HepG2 (cell line): ENCODE results near the gene GRIN3B. TPM values are rescaled to one million over a fixed set of nuclear protein-coding genes. Genes with fewer than 3 reads are reported as not detected.
A peak's percentile ranks its signal among the peaks of the same experiment; 100 is the strongest.

Source experiments
- JUN ChIP-seq: sonication (generic); formaldehyde crosslinking; IDR thresholded peaks from 2 replicates; pipeline ENCODE4 v1.4.0; 2020; ENCODE audit warnings: mild to moderate bottlenecking, missing genetic modification reagents
- MED13 ChIP-seq: sonication (generic); formaldehyde crosslinking; IDR thresholded peaks from 2 replicates; pipeline ENCODE4 v1.5.0; 2020; ENCODE audit warnings: missing genetic modification reagents
- PRDM15 ChIP-seq: sonication (generic); formaldehyde crosslinking; IDR thresholded peaks from 2 replicates; pipeline ENCODE4 v1.4.0; 2020; ENCODE audit warnings: missing genetic modification reagents
- TEAD3 ChIP-seq: optimal IDR thresholded peaks from 2 replicates; pipeline ENCODE3; 2016; ENCODE audit warnings: borderline replicate concordance
- ZNF431 ChIP-seq: sonication (generic); formaldehyde crosslinking; IDR thresholded peaks from 2 replicates; pipeline ENCODE4 v1.9.0; 2022; ENCODE audit warnings: missing genetic modification reagents, low read depth, mild to moderate bottlenecking, borderline replicate concordance
- ZNF432 ChIP-seq: sonication (generic); formaldehyde crosslinking; IDR thresholded peaks from 2 replicates; pipeline ENCODE4 v1.5.0; 2020; ENCODE audit warnings: missing genetic modification reagents, mild to moderate bottlenecking, borderline replicate concordance
- ZNF441 ChIP-seq: sonication (generic); formaldehyde crosslinking; IDR thresholded peaks from 2 replicates; pipeline ENCODE4 v1.7.0; 2021; ENCODE audit warnings: missing genetic modification reagents, borderline replicate concordance
- ZNF709 ChIP-seq: sonication (generic); formaldehyde crosslinking; IDR thresholded peaks from 2 replicates; pipeline ENCODE4 v1.5.0; 2020; ENCODE audit warnings: mild to moderate bottlenecking, missing genetic modification reagents
- ZNF781 ChIP-seq: sonication (generic); formaldehyde crosslinking; IDR thresholded peaks from 2 replicates; pipeline ENCODE4 v1.5.1; 2020; ENCODE audit warnings: borderline replicate concordance, mild to moderate bottlenecking, missing genetic modification reagents; ENCODE audit errors: not compliant biosample characterization
- polyA plus RNA-seq, 8 experiments: library from polyadenylated mRNA; depleted of rRNA in 3 of 8; stranded (reverse) in 7 of 8; unstranded in 1 of 8; fragments of >200 nt; fragmentation: Illumina TruSeq in 4 of 8; extraction: Trizol in 4 of 8; gene quantifications; 2 replicates each; pipeline versions ENCODE4 v1.2.1 to v1.2.3, GENCODE V29; 2011 to 2016; ENCODE audit warnings: low read depth in 4 of 8, missing spikeins in 1 of 8, mixed read lengths in 1 of 8; ENCODE audit not compliant: insufficient read depth in 1 of 8
- total RNA-seq, 5 experiments: library from RNA; depleted of rRNA; stranded (reverse); fragments of >200 nt; fragmentation: Illumina TruSeq; extraction: Trizol; gene quantifications; 2 replicates each; pipeline ENCODE4 v1.2.3, GENCODE V29; 2016; ENCODE audit warnings: low read depth in 1 of 5
- TF ChIP-seq, protein P1 (sequence below): sonication (generic); formaldehyde crosslinking; IDR thresholded peaks from 2 replicates; pipeline ENCODE4 v1.4.0; 2020; ENCODE audit warnings: missing genetic modification reagents
- TF ChIP-seq, protein P2 (sequence below): sonication (generic); formaldehyde crosslinking; IDR thresholded peaks from 2 replicates; pipeline ENCODE4 v1.5.1; 2020; ENCODE audit warnings: mild to moderate bottlenecking, missing genetic modification reagents, moderate library complexity
- TF ChIP-seq, protein P3 (sequence below): sonication (generic); formaldehyde crosslinking; IDR thresholded peaks from 2 replicates; pipeline ENCODE4 v1.4.0; 2020; ENCODE audit warnings: missing genetic modification reagents
- TF ChIP-seq, protein P4 (sequence below): sonication (generic); formaldehyde crosslinking; conservative IDR thresholded peaks from 2 replicates; pipeline ENCODE4 v1.4.0; 2020; ENCODE audit warnings: missing genetic modification reagents

The GRIN3B gene
- total and polyA plus RNA-seq, 2 of the 13 experiments (the other 11 are each of a cell fraction or from before 2014, with no cell fraction given), result 0.07 to 0.20 TPM

- TF ChIP-seq ZNF441 (CRISPR knock-in tag) (no peak), ZNF432 (CRISPR knock-in tag) (no peak), ZNF709 (peak; percentile 44; the same call in 1 of the 2 replicates), JUN (CRISPR knock-in tag) (no peak), TEAD3 (CRISPR knock-in tag) (no peak), MED13 (CRISPR knock-in tag) (no peak), ZNF781 (CRISPR knock-in tag) (no peak), ZNF431 (no peak), PRDM15 (peak; percentile 88)
- TF ChIP-seq, protein P1, sequence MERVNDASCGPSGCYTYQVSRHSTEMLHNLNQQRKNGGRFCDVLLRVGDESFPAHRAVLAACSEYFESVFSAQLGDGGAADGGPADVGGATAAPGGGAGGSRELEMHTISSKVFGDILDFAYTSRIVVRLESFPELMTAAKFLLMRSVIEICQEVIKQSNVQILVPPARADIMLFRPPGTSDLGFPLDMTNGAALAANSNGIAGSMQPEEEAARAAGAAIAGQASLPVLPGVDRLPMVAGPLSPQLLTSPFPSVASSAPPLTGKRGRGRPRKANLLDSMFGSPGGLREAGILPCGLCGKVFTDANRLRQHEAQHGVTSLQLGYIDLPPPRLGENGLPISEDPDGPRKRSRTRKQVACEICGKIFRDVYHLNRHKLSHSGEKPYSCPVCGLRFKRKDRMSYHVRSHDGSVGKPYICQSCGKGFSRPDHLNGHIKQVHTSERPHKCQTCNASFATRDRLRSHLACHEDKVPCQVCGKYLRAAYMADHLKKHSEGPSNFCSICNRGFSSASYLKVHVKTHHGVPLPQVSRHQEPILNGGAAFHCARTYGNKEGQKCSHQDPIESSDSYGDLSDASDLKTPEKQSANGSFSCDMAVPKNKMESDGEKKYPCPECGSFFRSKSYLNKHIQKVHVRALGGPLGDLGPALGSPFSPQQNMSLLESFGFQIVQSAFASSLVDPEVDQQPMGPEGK, result peak; percentile 84
- TF ChIP-seq, protein P2, sequence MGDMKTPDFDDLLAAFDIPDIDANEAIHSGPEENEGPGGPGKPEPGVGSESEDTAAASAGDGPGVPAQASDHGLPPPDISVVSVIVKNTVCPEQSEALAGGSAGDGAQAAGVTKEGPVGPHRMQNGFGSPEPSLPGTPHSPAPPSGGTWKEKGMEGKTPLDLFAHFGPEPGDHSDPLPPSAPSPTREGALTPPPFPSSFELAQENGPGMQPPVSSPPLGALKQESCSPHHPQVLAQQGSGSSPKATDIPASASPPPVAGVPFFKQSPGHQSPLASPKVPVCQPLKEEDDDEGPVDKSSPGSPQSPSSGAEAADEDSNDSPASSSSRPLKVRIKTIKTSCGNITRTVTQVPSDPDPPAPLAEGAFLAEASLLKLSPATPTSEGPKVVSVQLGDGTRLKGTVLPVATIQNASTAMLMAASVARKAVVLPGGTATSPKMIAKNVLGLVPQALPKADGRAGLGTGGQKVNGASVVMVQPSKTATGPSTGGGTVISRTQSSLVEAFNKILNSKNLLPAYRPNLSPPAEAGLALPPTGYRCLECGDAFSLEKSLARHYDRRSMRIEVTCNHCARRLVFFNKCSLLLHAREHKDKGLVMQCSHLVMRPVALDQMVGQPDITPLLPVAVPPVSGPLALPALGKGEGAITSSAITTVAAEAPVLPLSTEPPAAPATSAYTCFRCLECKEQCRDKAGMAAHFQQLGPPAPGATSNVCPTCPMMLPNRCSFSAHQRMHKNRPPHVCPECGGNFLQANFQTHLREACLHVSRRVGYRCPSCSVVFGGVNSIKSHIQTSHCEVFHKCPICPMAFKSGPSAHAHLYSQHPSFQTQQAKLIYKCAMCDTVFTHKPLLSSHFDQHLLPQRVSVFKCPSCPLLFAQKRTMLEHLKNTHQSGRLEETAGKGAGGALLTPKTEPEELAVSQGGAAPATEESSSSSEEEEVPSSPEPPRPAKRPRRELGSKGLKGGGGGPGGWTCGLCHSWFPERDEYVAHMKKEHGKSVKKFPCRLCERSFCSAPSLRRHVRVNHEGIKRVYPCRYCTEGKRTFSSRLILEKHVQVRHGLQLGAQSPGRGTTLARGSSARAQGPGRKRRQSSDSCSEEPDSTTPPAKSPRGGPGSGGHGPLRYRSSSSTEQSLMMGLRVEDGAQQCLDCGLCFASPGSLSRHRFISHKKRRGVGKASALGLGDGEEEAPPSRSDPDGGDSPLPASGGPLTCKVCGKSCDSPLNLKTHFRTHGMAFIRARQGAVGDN, result peak; percentile 91
- TF ChIP-seq, protein P3, sequence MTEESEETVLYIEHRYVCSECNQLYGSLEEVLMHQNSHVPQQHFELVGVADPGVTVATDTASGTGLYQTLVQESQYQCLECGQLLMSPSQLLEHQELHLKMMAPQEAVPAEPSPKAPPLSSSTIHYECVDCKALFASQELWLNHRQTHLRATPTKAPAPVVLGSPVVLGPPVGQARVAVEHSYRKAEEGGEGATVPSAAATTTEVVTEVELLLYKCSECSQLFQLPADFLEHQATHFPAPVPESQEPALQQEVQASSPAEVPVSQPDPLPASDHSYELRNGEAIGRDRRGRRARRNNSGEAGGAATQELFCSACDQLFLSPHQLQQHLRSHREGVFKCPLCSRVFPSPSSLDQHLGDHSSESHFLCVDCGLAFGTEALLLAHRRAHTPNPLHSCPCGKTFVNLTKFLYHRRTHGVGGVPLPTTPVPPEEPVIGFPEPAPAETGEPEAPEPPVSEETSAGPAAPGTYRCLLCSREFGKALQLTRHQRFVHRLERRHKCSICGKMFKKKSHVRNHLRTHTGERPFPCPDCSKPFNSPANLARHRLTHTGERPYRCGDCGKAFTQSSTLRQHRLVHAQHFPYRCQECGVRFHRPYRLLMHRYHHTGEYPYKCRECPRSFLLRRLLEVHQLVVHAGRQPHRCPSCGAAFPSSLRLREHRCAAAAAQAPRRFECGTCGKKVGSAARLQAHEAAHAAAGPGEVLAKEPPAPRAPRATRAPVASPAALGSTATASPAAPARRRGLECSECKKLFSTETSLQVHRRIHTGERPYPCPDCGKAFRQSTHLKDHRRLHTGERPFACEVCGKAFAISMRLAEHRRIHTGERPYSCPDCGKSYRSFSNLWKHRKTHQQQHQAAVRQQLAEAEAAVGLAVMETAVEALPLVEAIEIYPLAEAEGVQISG (CRISPR knock-in tag), result peak; percentile 80
- TF ChIP-seq, protein P4, sequence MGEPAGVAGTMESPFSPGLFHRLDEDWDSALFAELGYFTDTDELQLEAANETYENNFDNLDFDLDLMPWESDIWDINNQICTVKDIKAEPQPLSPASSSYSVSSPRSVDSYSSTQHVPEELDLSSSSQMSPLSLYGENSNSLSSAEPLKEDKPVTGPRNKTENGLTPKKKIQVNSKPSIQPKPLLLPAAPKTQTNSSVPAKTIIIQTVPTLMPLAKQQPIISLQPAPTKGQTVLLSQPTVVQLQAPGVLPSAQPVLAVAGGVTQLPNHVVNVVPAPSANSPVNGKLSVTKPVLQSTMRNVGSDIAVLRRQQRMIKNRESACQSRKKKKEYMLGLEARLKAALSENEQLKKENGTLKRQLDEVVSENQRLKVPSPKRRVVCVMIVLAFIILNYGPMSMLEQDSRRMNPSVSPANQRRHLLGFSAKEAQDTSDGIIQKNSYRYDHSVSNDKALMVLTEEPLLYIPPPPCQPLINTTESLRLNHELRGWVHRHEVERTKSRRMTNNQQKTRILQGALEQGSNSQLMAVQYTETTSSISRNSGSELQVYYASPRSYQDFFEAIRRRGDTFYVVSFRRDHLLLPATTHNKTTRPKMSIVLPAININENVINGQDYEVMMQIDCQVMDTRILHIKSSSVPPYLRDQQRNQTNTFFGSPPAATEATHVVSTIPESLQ (CRISPR knock-in tag), result no peak
Observed at GRCh38 chr19:982567-983170, 17.6 kb upstream of the GRIN3B start (continued).
